GM12878 (cell line): ENCODE results near the gene ZNF688. TPM values are rescaled to one million over a fixed set of nuclear protein-coding genes. Genes with fewer than 3 reads are reported as not detected.

Experiments
- CBX5 ChIP-seq: sonication (generic); IDR thresholded peaks from 2 replicates; pipeline ENCODE4 v1.6.1; 2016; ENCODE audit warnings: low read depth, moderate library complexity, mild to moderate bottlenecking, inconsistent platforms
- CEBPZ ChIP-seq: fragments of 150-350 bp; IDR thresholded peaks from 2 replicates; pipeline ENCODE4 v1.6.1; 2016; ENCODE audit warnings: low read depth, low read length
- EED ChIP-seq: sonication (generic); IDR thresholded peaks from 2 replicates; pipeline ENCODE4 v1.6.1; 2016; ENCODE audit warnings: antibody characterized with exemption, low read depth
- HDGF ChIP-seq: fragments of 450-650 bp; IDR thresholded peaks from 2 replicates; pipeline ENCODE4 v1.6.1; 2016; ENCODE audit warnings: antibody characterized with exemption
- HSF1 ChIP-seq: fragments of 150-350 bp; IDR thresholded peaks from 2 replicates; pipeline ENCODE4 v1.6.1; 2014; ENCODE audit warnings: mild to moderate bottlenecking, low read depth, low read length
- IKZF1 ChIP-seq: fragments of 450-650 bp; conservative IDR thresholded peaks from 2 replicates; pipeline ENCODE4 v1.6.1; 2017; ENCODE audit warnings: antibody characterized with exemption, mild to moderate bottlenecking
- JUNB ChIP-seq: IDR thresholded peaks from 2 replicates; pipeline ENCODE4 v1.6.1; 2016; ENCODE audit warnings: antibody characterized with exemption, mild to moderate bottlenecking
- MYC ChIP-seq: IDR thresholded peaks from 2 replicates; pipeline ENCODE4 v1.6.1; 2011; ENCODE audit warnings: mild to moderate bottlenecking, low read length, moderate library complexity, inconsistent platforms; ENCODE audit not compliant: insufficient read depth, insufficient replicate concordance, insufficient read length, severe bottlenecking
- NBN ChIP-seq: fragments of 450-650 bp; IDR thresholded peaks from 2 replicates; pipeline ENCODE4 v1.6.1; 2016
- NFIC ChIP-seq: IDR thresholded peaks from 2 replicates; pipeline ENCODE4 v1.6.1; 2012; ENCODE audit warnings: low read depth, mild to moderate bottlenecking, inconsistent platforms, low read length, moderate library complexity
- NFYA ChIP-seq: IDR thresholded peaks from 2 replicates; pipeline ENCODE4 v1.6.1; 2011; ENCODE audit warnings: low read depth, mild to moderate bottlenecking, low read length, improper control_type of control experiment, borderline replicate concordance
- PAX5 ChIP-seq: IDR thresholded peaks from 2 replicates; pipeline ENCODE4 v1.6.1; 2011; ENCODE audit warnings: low read depth, low read length, borderline replicate concordance
- POLR2A ChIP-seq: IDR thresholded peaks from 2 replicates; pipeline ENCODE4 v1.6.1; 2011; ENCODE audit warnings: low read depth, mild to moderate bottlenecking, low read length
- POLR2AphosphoS5 ChIP-seq: IDR thresholded peaks from 2 replicates; pipeline ENCODE4 v1.6.1; 2011; ENCODE audit warnings: mild to moderate bottlenecking, low read length, inconsistent platforms
- RAD21 ChIP-seq: IDR thresholded peaks from 2 replicates; pipeline ENCODE4 v1.6.1; 2011; ENCODE audit warnings: mild to moderate bottlenecking, low read depth, low read length, moderate library complexity; ENCODE audit not compliant: insufficient read depth
- RB1 ChIP-seq: fragments of 450-650 bp; formaldehyde crosslinking; IDR thresholded peaks from 2 replicates; pipeline ENCODE4 v1.6.1; 2017; ENCODE audit warnings: mild to moderate bottlenecking, borderline replicate concordance
- SRF ChIP-seq, 2 experiments: IDR thresholded peaks; 2 replicates each; pipeline ENCODE4 v1.6.1; 2011; ENCODE audit warnings: low read depth in 2 of 2, low read length in 2 of 2, mild to moderate bottlenecking in 1 of 2, moderate library complexity in 1 of 2
- SUZ12 ChIP-seq: fragments of 200-600 bp; sonication (generic); IDR thresholded peaks from one replicate; pipeline ENCODE4 v1.6.1; 2018; ENCODE audit warnings: antibody characterized with exemption, mild to moderate bottlenecking; ENCODE audit not compliant: unreplicated experiment
- TAF1 ChIP-seq: IDR thresholded peaks from 2 replicates; pipeline ENCODE4 v1.6.1; 2011; ENCODE audit warnings: mild to moderate bottlenecking, low read depth, low read length, borderline replicate concordance
- USF1 ChIP-seq: IDR thresholded peaks from 2 replicates; pipeline ENCODE4 v1.6.1; 2011; ENCODE audit warnings: borderline replicate concordance, low read depth, mild to moderate bottlenecking, moderate library complexity, mixed read lengths, low read length; ENCODE audit not compliant: insufficient read depth; ENCODE audit errors: extremely low read length
- YY1 ChIP-seq: IDR thresholded peaks from 2 replicates; pipeline ENCODE4 v1.6.1; 2011; ENCODE audit warnings: low read depth, mild to moderate bottlenecking, low read length
- ZNF384 ChIP-seq: IDR thresholded peaks from 2 replicates; pipeline ENCODE4 v1.6.1; 2012; ENCODE audit warnings: low read depth, mild to moderate bottlenecking, low read length, improper control_type of control experiment, borderline replicate concordance
- ZNF592 ChIP-seq: fragments of 450-650 bp; IDR thresholded peaks from 2 replicates; pipeline ENCODE4 v1.6.1; 2017; ENCODE audit warnings: mild to moderate bottlenecking, moderate library complexity
- polyA plus RNA-seq, 11 experiments: library from polyadenylated mRNA; depleted of rRNA in 4 of 11; unstranded in 6 of 11; stranded (reverse) in 5 of 11; fragments of >200 nt; fragmentation: Nextera tagmentation in 4 of 11; fragmentation: Illumina TruSeq in 1 of 11; extraction: Ambion mirVana in 4 of 11; extraction: Trizol in 1 of 11; gene quantifications; 1 replicate in 1 of 11; 2 replicates in 10 of 11; pipeline versions ENCODE4 v1.2.1 to v1.2.3, GENCODE V29; 2011 to 2016; ENCODE audit warnings: inconsistent platforms in 2 of 11, missing spikeins in 2 of 11, low read depth in 1 of 11
- total RNA-seq, 4 experiments: library from RNA; depleted of rRNA in 3 of 4; stranded (reverse); fragments of >200 nt in 3 of 4; fragmentation: Illumina TruSeq in 1 of 4; extraction: Trizol in 1 of 4; gene quantifications; 2 replicates each; pipeline versions ENCODE4 v1.2.1 to v1.2.3, GENCODE V29; 2013 to 2021

The ZNF688 gene
- total and polyA plus RNA-seq, 10 of the 15 experiments (the other 5 are each of a cell fraction or from before 2014, with no cell fraction given), result 0.14 to 17.4 (median 10.6) TPM

GRCh38 chr16:30535777-30536190 is 35.7 kb downstream of the ZNF688 start (continued):
- no peak for TF ChIP-seq ZNF592
- TF ChIP-seq IKZF1, result peak; percentile 18; the same call in 1 of the 2 replicates
- TF ChIP-seq CEBPZ, result no peak
- TF ChIP-seq SUZ12, result no peak
- peak; percentile 82 for TF ChIP-seq POLR2A
- TF ChIP-seq PAX5, result no peak
- peak; percentile 62 for TF ChIP-seq RAD21
- TF ChIP-seq RB1, result no peak; the same call in 1 of the 2 replicates
- TF ChIP-seq MYC, result peak; percentile 83
- TF ChIP-seq NFIC, result no peak
- no peak for TF ChIP-seq HSF1
- TF ChIP-seq JUNB, result no peak
- peak; percentile 77 for TF ChIP-seq POLR2AphosphoS5
- TF ChIP-seq HDGF, result no peak
- TF ChIP-seq EED, result peak; percentile 68; the same call in 1 of the 2 replicates
- peak; percentile 75 for TF ChIP-seq USF1
- TF ChIP-seq ZNF384, result no peak
- TF ChIP-seq SRF (IDR thresholded peaks at IDR 0.05; ENCODE audit: low read depth in 2 of 2, low read length in 2 of 2), result no peak
- no peak for TF ChIP-seq CBX5
- TF ChIP-seq NBN, result 0 out of 2 replicates have a peak, but pooled peaks have one; percentile 48
- no peak for TF ChIP-seq TAF1
- peak; percentile 75 for TF ChIP-seq YY1
- TF ChIP-seq NFYA, result no peak
